H9 (cell line): ENCODE data around the gene HSD11B1. TPM values are rescaled to one million over a fixed set of nuclear protein-coding genes. Genes with fewer than 3 reads are reported as not detected.

Experiments
- DNase-seq: peaks from one replicate; pipeline ENCODE4 v3.0.0-alpha.2; 2017
- H2AFZ ChIP-seq: one replicate; pipeline ENCODE4 v1.6.1; 2013; ENCODE audit warnings: mild to moderate bottlenecking, low read length, control low read depth, moderate library complexity
- H2AK5ac ChIP-seq: 2 replicates; pipeline ENCODE4 v1.6.1; 2013; ENCODE audit warnings: low read length, control low read depth, mixed read lengths; ENCODE audit not compliant: insufficient read length
- H2BK120ac ChIP-seq: one replicate; pipeline ENCODE4 v1.6.1; 2013; ENCODE audit warnings: low read depth, mild to moderate bottlenecking, low read length, control low read depth, inconsistent platforms; ENCODE audit not compliant: poor library complexity, severe bottlenecking
- H2BK12ac ChIP-seq: 2 replicates; pipeline ENCODE4 v1.6.1; 2013; ENCODE audit warnings: low read length, control low read depth, mixed read lengths, low read depth; ENCODE audit not compliant: insufficient read length
- H2BK15ac ChIP-seq: 2 replicates; pipeline ENCODE4 v1.6.1; 2013; ENCODE audit warnings: low read depth, low read length, control low read depth
- H2BK20ac ChIP-seq: one replicate; pipeline ENCODE4 v1.6.1; 2013; ENCODE audit warnings: low read depth, mild to moderate bottlenecking, low read length, control low read depth, inconsistent platforms; ENCODE audit not compliant: poor library complexity, severe bottlenecking
- H2BK5ac ChIP-seq: 2 replicates; pipeline ENCODE4 v1.6.1; 2013; ENCODE audit warnings: low read length, control low read depth, mixed read lengths; ENCODE audit not compliant: insufficient read length
- H3K14ac ChIP-seq: 2 replicates; pipeline ENCODE4 v1.6.1; 2013; ENCODE audit warnings: low read length, control low read depth; ENCODE audit not compliant: insufficient read depth
- H3K18ac ChIP-seq: 2 replicates; pipeline ENCODE4 v1.6.1; 2013; ENCODE audit warnings: low read depth, mild to moderate bottlenecking, mixed read lengths, low read length, control low read depth; ENCODE audit not compliant: insufficient read length
- H3K23ac ChIP-seq: 2 replicates; pipeline ENCODE4 v1.6.1; 2013; ENCODE audit warnings: low read length, control low read depth, mixed read lengths, low read depth; ENCODE audit not compliant: insufficient read length
- H3K23me2 ChIP-seq: 2 replicates; pipeline ENCODE4 v1.6.1; 2013; ENCODE audit warnings: low read depth, mild to moderate bottlenecking, mixed read lengths, low read length, control low read depth; ENCODE audit not compliant: insufficient read length, poor library complexity, severe bottlenecking
- H3K27ac ChIP-seq: 2 replicates; pipeline ENCODE4 v1.5.1; 2013; ENCODE audit warnings: low read length, control low read depth, mixed read lengths, low read depth; ENCODE audit not compliant: insufficient read length
- H3K27me3 ChIP-seq: 2 replicates; pipeline ENCODE4 v1.6.1; 2013; ENCODE audit warnings: low read length, control low read depth, inconsistent platforms; ENCODE audit not compliant: insufficient read depth
- H3K4ac ChIP-seq: 2 replicates; pipeline ENCODE4 v1.6.1; 2013; ENCODE audit warnings: low read depth, mild to moderate bottlenecking, control low read depth, inconsistent platforms, low read length, moderate library complexity
- H3K4me1 ChIP-seq: 2 replicates; pipeline ENCODE4 v1.6.1; 2013; ENCODE audit warnings: low read length, control low read depth, inconsistent platforms; ENCODE audit not compliant: insufficient read depth
- H3K4me2 ChIP-seq: 2 replicates; pipeline ENCODE4 v1.6.1; 2013; ENCODE audit warnings: low read length, control low read depth, mixed read lengths; ENCODE audit not compliant: insufficient read length, insufficient read depth
- H3K56ac ChIP-seq: 2 replicates; pipeline ENCODE4 v1.6.1; 2013; ENCODE audit warnings: low read depth, mild to moderate bottlenecking, mixed read lengths, low read length, control low read depth; ENCODE audit not compliant: insufficient read length
- H3K79me1 ChIP-seq: 2 replicates; pipeline ENCODE4 v1.6.1; 2013; ENCODE audit warnings: low read depth, mild to moderate bottlenecking, moderate library complexity, low read length, control low read depth, inconsistent platforms; ENCODE audit not compliant: insufficient read depth, poor library complexity, severe bottlenecking
- H3K79me2 ChIP-seq: 2 replicates; pipeline ENCODE4 v1.6.1; 2013; ENCODE audit warnings: low read length, control low read depth, inconsistent platforms; ENCODE audit not compliant: insufficient read depth
- H3K9ac ChIP-seq: 2 replicates; pipeline ENCODE4 v1.6.1; 2013; ENCODE audit warnings: low read length, control low read depth, mixed read lengths; ENCODE audit not compliant: insufficient read length; ENCODE audit errors: extremely low read depth
- H3K9me3 ChIP-seq: one replicate; pipeline ENCODE4 v1.6.1; 2013; ENCODE audit warnings: low read depth, low read length, inconsistent platforms; ENCODE audit not compliant: control insufficient read depth
- H3T11ph ChIP-seq: one replicate; pipeline ENCODE4 v1.6.1; 2013; ENCODE audit warnings: mild to moderate bottlenecking, low read length, control low read depth, inconsistent platforms
- H4K20me1 ChIP-seq: one replicate; pipeline ENCODE4 v1.6.1; 2013; ENCODE audit not compliant: control insufficient read depth, insufficient read length, insufficient read depth
- H4K5ac ChIP-seq: 2 replicates; pipeline ENCODE4 v1.6.1; 2013; ENCODE audit warnings: low read depth, mild to moderate bottlenecking, mixed read lengths, low read length, control low read depth; ENCODE audit not compliant: insufficient read length
- H4K8ac ChIP-seq: replicated peaks from 2 replicates; pipeline ENCODE4 v1.6.1; 2013; ENCODE audit warnings: low read length, control low read depth, mixed read lengths, low read depth; ENCODE audit not compliant: insufficient read length
- H4K91ac ChIP-seq: 2 replicates; pipeline ENCODE4 v1.6.1; 2013; ENCODE audit warnings: low read depth, mild to moderate bottlenecking, moderate library complexity, mixed read lengths, low read length, control low read depth; ENCODE audit not compliant: insufficient read length
- H3K27ac Mint-ChIP-seq, 3 experiments: 2 replicates in 2 of 3; 3 replicates in 1 of 3; pipeline ENCODE4 v1.8.0; 2020 to 2021; ENCODE audit warnings: mixed read lengths in 3 of 3, mild to moderate bottlenecking in 1 of 3, moderate library complexity in 1 of 3
- H3K27me3 Mint-ChIP-seq: 2 replicates; pipeline ENCODE4 v1.8.0; 2021; ENCODE audit warnings: low read depth, mild to moderate bottlenecking, moderate library complexity, mixed read lengths
- H3K36me3 Mint-ChIP-seq, 3 experiments: 2 replicates in 2 of 3; 3 replicates in 1 of 3; pipeline ENCODE4 v1.8.0; 2020 to 2021; ENCODE audit warnings: low read depth in 3 of 3, mixed read lengths in 3 of 3; ENCODE audit not compliant: insufficient read depth in 1 of 3
- H3K4me1 Mint-ChIP-seq, 2 experiments: 2 replicates each; pipeline ENCODE4 v1.8.0; 2020; ENCODE audit warnings: mixed read lengths in 2 of 2
- H3K4me3 Mint-ChIP-seq, 2 experiments: 2 replicates in 1 of 2; 3 replicates in 1 of 2; pipeline ENCODE4 v1.8.0; 2020 to 2021; ENCODE audit warnings: mild to moderate bottlenecking in 2 of 2, mixed read lengths in 2 of 2, moderate library complexity in 1 of 2
- H3K9me3 Mint-ChIP-seq, 2 experiments: 2 replicates in 1 of 2; 3 replicates in 1 of 2; pipeline ENCODE4 v1.8.0; 2020; ENCODE audit warnings: mild to moderate bottlenecking in 2 of 2, mixed read lengths in 2 of 2, moderate library complexity in 1 of 2
- WGBS: extraction: QIAGEN DNeasy Blood & Tissue Kit; methylation state at CpG from one replicate; pipeline ENCODE4 v1.1.7; 2013; ENCODE audit warnings: missing lambda C conversion rate, low lambda C conversion rate, mixed read lengths; ENCODE audit not compliant: insufficient read length; ENCODE audit errors: extremely low coverage; 5-methylcytosine and 5-hydroxymethylcytosine counted together
- total RNA-seq: library from RNA; stranded (reverse); gene quantifications from 2 replicates; pipeline ENCODE4 v1.2.1, GENCODE V29; 2021
- TF ChIP-seq, protein P1 (sequence below): fragments of 200-600 bp; sonication (generic); conservative IDR thresholded peaks from 3 replicates; pipeline ENCODE4 v1.8.0; 2021; ENCODE audit warnings: antibody characterized with exemption, mild to moderate bottlenecking

The HSD11B1 gene
- total RNA-seq, 1 experiment from 2014 or later: not detected

DNA sequence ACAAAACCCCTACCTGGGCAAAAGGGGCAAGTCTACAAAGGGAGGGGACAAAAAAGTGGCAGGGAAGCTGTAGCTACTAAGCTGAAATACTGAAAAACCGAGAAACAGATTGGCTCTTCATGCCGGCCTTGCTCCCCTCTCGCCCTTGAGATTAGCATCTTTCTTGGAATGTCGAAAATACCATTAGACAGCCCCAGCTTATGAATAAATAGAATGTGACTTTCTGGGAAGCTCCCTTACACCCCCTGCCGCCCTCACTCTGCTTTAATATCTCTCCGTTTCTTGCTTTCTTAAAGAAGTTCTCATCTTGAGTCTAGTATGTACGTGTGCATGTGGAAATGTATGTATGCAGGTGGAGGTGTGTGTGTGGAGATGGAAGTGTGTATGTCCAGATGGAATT is 65.3 kb downstream of the HSD11B1 start:
- Mint-ChIP-seq H3K27ac (no peak overlapping the region), H3K27me3 (peaks cover 4% of the 10 kb centered on the region; the same call in 1 of the 2 replicates), H3K4me3 (no peak overlapping the region), H3K36me3 (no peaks in the 10 kb centered on the region; a peak in 1 of 7 replicates), H3K9me3 (no peaks in the 10 kb centered on the region), H3K4me1 (peaks cover 0 to 6% of the 10 kb centered on the region in 2 experiments; a peak in 1 of 4 replicates)
- Histone ChIP-seq H4K91ac (no peak overlapping the region), H2BK5ac (no peak overlapping the region), H3K56ac (no peak overlapping the region), H2BK12ac (no peak overlapping the region), H3K4me2 (no peak overlapping the region), H3K4ac (no peak overlapping the region), H3K9me3 (no peaks in the 10 kb centered on the region), H3K9ac (no peak overlapping the region), H3K79me1 (no peaks in the 10 kb centered on the region), H2AK5ac (no peak overlapping the region), H3T11ph (no peak overlapping the region), H3K23ac (no peak overlapping the region), H3K18ac (no peak overlapping the region), H2BK120ac (no peak overlapping the region), H3K4me1 (no peaks in the 10 kb centered on the region), H2BK20ac (no peak overlapping the region), H4K5ac (no peak overlapping the region), H3K27ac (no peak overlapping the region), H4K8ac (peak overlapping the region; percentile 40), H3K27me3 (no peaks in the 10 kb centered on the region), H3K79me2 (no peaks in the 10 kb centered on the region), H2BK15ac (no peak overlapping the region), H3K14ac (no peak overlapping the region), H2AFZ (no peak overlapping the region), H3K23me2 (no peaks in the 10 kb centered on the region), H4K20me1 (peaks cover 3% of the 10 kb centered on the region)
- DNase-seq: no peak
- WGBS: no CpG with 5 or more reads among the region's 7 CpGs
- TF ChIP-seq, protein P1, sequence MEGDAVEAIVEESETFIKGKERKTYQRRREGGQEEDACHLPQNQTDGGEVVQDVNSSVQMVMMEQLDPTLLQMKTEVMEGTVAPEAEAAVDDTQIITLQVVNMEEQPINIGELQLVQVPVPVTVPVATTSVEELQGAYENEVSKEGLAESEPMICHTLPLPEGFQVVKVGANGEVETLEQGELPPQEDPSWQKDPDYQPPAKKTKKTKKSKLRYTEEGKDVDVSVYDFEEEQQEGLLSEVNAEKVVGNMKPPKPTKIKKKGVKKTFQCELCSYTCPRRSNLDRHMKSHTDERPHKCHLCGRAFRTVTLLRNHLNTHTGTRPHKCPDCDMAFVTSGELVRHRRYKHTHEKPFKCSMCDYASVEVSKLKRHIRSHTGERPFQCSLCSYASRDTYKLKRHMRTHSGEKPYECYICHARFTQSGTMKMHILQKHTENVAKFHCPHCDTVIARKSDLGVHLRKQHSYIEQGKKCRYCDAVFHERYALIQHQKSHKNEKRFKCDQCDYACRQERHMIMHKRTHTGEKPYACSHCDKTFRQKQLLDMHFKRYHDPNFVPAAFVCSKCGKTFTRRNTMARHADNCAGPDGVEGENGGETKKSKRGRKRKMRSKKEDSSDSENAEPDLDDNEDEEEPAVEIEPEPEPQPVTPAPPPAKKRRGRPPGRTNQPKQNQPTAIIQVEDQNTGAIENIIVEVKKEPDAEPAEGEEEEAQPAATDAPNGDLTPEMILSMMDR: no peak
